HepG2 (cell line): ENCODE results near the gene ZNF383. TPM values are rescaled to one million over a fixed set of nuclear protein-coding genes. Genes with fewer than 3 reads are reported as not detected.

ENCODE experiments used
- ELF3 ChIP-seq: IDR thresholded peaks from 2 replicates; pipeline ENCODE4 v1.6.1; 2016; ENCODE audit warnings: missing genetic modification reagents, missing compliant biosample characterization
- HDAC2 ChIP-seq: sonication (generic); formaldehyde crosslinking; IDR thresholded peaks from 2 replicates; pipeline ENCODE4 v1.4.0; 2020; ENCODE audit warnings: missing genetic modification reagents
- HHEX ChIP-seq: IDR thresholded peaks from 2 replicates; pipeline ENCODE4 v1.6.1; 2016; ENCODE audit warnings: control low read depth
- HOXA3 ChIP-seq: sonication (generic); formaldehyde crosslinking; IDR thresholded peaks from 2 replicates; pipeline ENCODE4 v1.5.0; 2020; ENCODE audit warnings: missing genetic modification reagents
- KAT7 ChIP-seq: IDR thresholded peaks from 2 replicates; pipeline ENCODE4 v1.6.1; 2018; ENCODE audit warnings: borderline replicate concordance, missing compliant biosample characterization
- POLR2G ChIP-seq: fragments of 200-400 bp; formaldehyde crosslinking; IDR thresholded peaks from 2 replicates; pipeline ENCODE4 v1.6.1; 2018; ENCODE audit warnings: mild to moderate bottlenecking, low read depth, low read length, moderate library complexity
- SP140L ChIP-seq: sonication (generic); formaldehyde crosslinking; IDR thresholded peaks from 2 replicates; pipeline ENCODE4 v1.4.0; 2020; ENCODE audit warnings: missing genetic modification reagents, borderline replicate concordance
- STAT6 ChIP-seq: sonication (generic); formaldehyde crosslinking; IDR thresholded peaks from 2 replicates; pipeline ENCODE4 v1.4.0; 2020; ENCODE audit warnings: missing genetic modification reagents, mild to moderate bottlenecking, borderline replicate concordance
- TRAFD1 ChIP-seq: sonication (generic); formaldehyde crosslinking; IDR thresholded peaks from 2 replicates; pipeline ENCODE4 v1.5.1; 2020; ENCODE audit warnings: missing genetic modification reagents, mild to moderate bottlenecking, borderline replicate concordance
- ZFP91 ChIP-seq: sonication (generic); formaldehyde crosslinking; IDR thresholded peaks from 2 replicates; pipeline ENCODE4 v1.9.0; 2022; ENCODE audit warnings: missing genetic modification reagents, mild to moderate bottlenecking, borderline replicate concordance
- ZNF142 ChIP-seq: sonication (generic); formaldehyde crosslinking; IDR thresholded peaks from 2 replicates; pipeline ENCODE4 v1.4.0; 2020; ENCODE audit warnings: missing genetic modification reagents
- ZNF234 ChIP-seq: sonication (generic); formaldehyde crosslinking; conservative IDR thresholded peaks from 2 replicates; pipeline ENCODE4 v1.5.1; 2020; ENCODE audit warnings: mild to moderate bottlenecking, missing genetic modification reagents
- ZNF296 ChIP-seq: sonication (generic); formaldehyde crosslinking; conservative IDR thresholded peaks from 2 replicates; pipeline ENCODE4 v1.5.0; 2020; ENCODE audit warnings: mild to moderate bottlenecking, missing genetic modification reagents
- ZNF30 ChIP-seq: sonication (generic); formaldehyde crosslinking; IDR thresholded peaks from 2 replicates; pipeline ENCODE4 v1.5.0; 2020; ENCODE audit warnings: mild to moderate bottlenecking, missing genetic modification reagents
- ZNF670 ChIP-seq: sonication (generic); formaldehyde crosslinking; IDR thresholded peaks from 2 replicates; pipeline ENCODE4 v1.8.0; 2022; ENCODE audit warnings: mild to moderate bottlenecking, missing genetic modification reagents, borderline replicate concordance
- ZNF768 ChIP-seq: sonication (generic); formaldehyde crosslinking; IDR thresholded peaks from 2 replicates; pipeline ENCODE4 v1.4.0; 2020; ENCODE audit warnings: missing genetic modification reagents
- polyA plus RNA-seq, 8 experiments: library from polyadenylated mRNA; depleted of rRNA in 3 of 8; stranded (reverse) in 7 of 8; unstranded in 1 of 8; fragments of >200 nt; fragmentation: Illumina TruSeq in 4 of 8; extraction: Trizol in 4 of 8; gene quantifications; 2 replicates each; pipeline versions ENCODE4 v1.2.1 to v1.2.3, GENCODE V29; 2011 to 2016; ENCODE audit warnings: low read depth in 4 of 8, missing spikeins in 1 of 8, mixed read lengths in 1 of 8; ENCODE audit not compliant: insufficient read depth in 1 of 8
- total RNA-seq, 5 experiments: library from RNA; depleted of rRNA; stranded (reverse); fragments of >200 nt; fragmentation: Illumina TruSeq; extraction: Trizol; gene quantifications; 2 replicates each; pipeline ENCODE4 v1.2.3, GENCODE V29; 2016; ENCODE audit warnings: low read depth in 1 of 5

The ZNF383 gene
- total and polyA plus RNA-seq, 2 of the 13 experiments (the other 11 are each of a cell fraction or from before 2014, with no cell fraction given): 2.6 to 4.1 TPM

GRCh38 chr19:37217775-37218591, at the start of gene ZNF383 (continued):
- TF ChIP-seq TRAFD1: 0 out of 2 replicates have a peak, but pooled peaks have one; percentile 77
- peak; percentile 94; the same call in 1 of the 2 replicates for TF ChIP-seq STAT6 (CRISPR knock-in tag)
- no peak for TF ChIP-seq HHEX (CRISPR knock-in tag)
- peak; percentile 88 for TF ChIP-seq POLR2G
- TF ChIP-seq ZNF768: 0 out of 2 replicates have a peak, but pooled peaks have one; percentile 15
- TF ChIP-seq ZNF30: no peak
- no peak for TF ChIP-seq ZNF142 (CRISPR knock-in tag)
- TF ChIP-seq HOXA3: peak; percentile 79; the same call in 1 of the 2 replicates
- peak; percentile 34 for TF ChIP-seq ELF3 (CRISPR knock-in tag)
- TF ChIP-seq ZNF670: no peak
- TF ChIP-seq KAT7 (CRISPR knock-in tag): no peak
- TF ChIP-seq SP140L (CRISPR knock-in tag): no peak
- TF ChIP-seq ZNF296 (CRISPR knock-in tag): no peak
- TF ChIP-seq HDAC2 (CRISPR knock-in tag): 0 out of 2 replicates have a peak, but pooled peaks have one; percentile 49
- 0 out of 2 replicates have a peak, but pooled peaks have one; percentile 34 for TF ChIP-seq ZNF234
- TF ChIP-seq ZFP91 (CRISPR knock-in tag): peak; percentile 84; the same call in 1 of the 2 replicates
